Peyer's patch (tissue), 4 donors: Measurements from ENCODE around the gene ENAH.

Experiments
- CTCF ChIP-seq, 6 experiments: fragments of 450-650 bp in 4 of 6; fragments of 200-600 bp in 2 of 6; sonication (generic) in 1 of 6; IDR thresholded peaks; one replicate each; pipeline ENCODE4 v1.5.1; 2017 to 2019; ENCODE audit warnings: antibody characterized with exemption in 6 of 6, mild to moderate bottlenecking in 3 of 6, moderate library complexity in 1 of 6
- POLR2A ChIP-seq, 2 donors: fragments of 450-650 bp; IDR thresholded peaks; one replicate each; pipeline ENCODE4 v1.5.1; 2017; ENCODE audit warnings: antibody characterized with exemption in 2 of 2, mild to moderate bottlenecking in 2 of 2, moderate library complexity in 2 of 2

DNA sequence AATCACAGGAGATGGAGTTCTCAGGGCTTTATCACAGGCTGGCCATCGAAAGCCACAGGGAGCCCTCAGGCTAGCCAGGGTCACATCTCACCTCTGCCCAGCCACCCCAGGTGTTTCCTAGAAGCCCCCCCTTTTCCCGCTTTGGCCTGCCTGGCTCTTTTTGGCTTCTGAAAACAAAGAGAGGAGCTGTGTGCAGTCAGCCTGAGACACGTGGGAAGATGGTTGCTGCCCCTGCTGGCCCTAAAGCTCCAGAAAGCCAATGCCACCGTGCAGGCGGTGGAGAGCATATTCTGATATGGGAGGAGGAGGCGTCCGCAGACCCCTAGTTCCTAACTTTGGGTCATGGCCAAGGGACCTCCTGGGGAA, 206.3 kb downstream of the ENAH start:
- no peak for TF ChIP-seq CTCF (IDR thresholded peaks at IDR 0.05)
- TF ChIP-seq POLR2A (IDR thresholded peaks at IDR 0.05), result no peak
